ENCODE results near the gene C2orf49.

Gene C2orf49

GRCh38 chr2:105384216-105384615 lies 46.9 kb downstream of the C2orf49 start:
- DNase-seq: no peak

- no peak for DNase-seq
Observed at GRCh38 chr2:105384861-105385260, 47.5 kb downstream of the C2orf49 start.

GRCh38 chr2:105385731-105386540 lies 48.6 kb downstream of the C2orf49 start:
- DNase-seq: no peak

GRCh38 chr2:105387225-105387624 lies 49.9 kb downstream of the C2orf49 start:
- no peak for DNase-seq

GRCh38 chr2:105388971-105389381 lies 51.6 kb downstream of the C2orf49 start:
- no peak for DNase-seq

GRCh38 chr2:105390454-105390853 lies 53.1 kb downstream of the C2orf49 start:
- no peak for DNase-seq

GRCh38 chr2:105391058-105391627 lies 53.8 kb downstream of the C2orf49 start:
- DNase-seq: no peak

- no peak for DNase-seq
Observed at GRCh38 chr2:105391763-105392662, 54.7 kb downstream of the C2orf49 start.

- DNase-seq: no peak
Observed at GRCh38 chr2:105393373-105394055, 56.2 kb downstream of the C2orf49 start.

GRCh38 chr2:105394951-105395611 lies 57.7 kb downstream of the C2orf49 start:
- DNase-seq: no peak

GRCh38 chr2:105395691-105396090 lies 58.4 kb downstream of the C2orf49 start:
- no peak for DNase-seq

- peak; percentile 23 to 40 for DNase-seq
Observed at GRCh38 chr2:105396254-105397024, 59.1 kb downstream of the C2orf49 start.

GRCh38 chr2:105397025-105397722 lies 59.8 kb downstream of the C2orf49 start:
- no peak for DNase-seq

GRCh38 chr2:105397953-105398335 lies 60.6 kb downstream of the C2orf49 start:
- DNase-seq: no peak

GRCh38 chr2:105398336-105399206 lies 61.2 kb downstream of the C2orf49 start, which contains the start of gene FHL2:
TSS of gene FHL2 (minus strand) at chr2:105399051. CDS start at chr2:105386516, 12,535 bp downstream.
- DNase-seq: peak; percentile 55 to 63

All from stimulated activated CD4-positive, alpha-beta T cell treated with anti-CD3 and anti-CD28 coated beads, Interleukin-2, amount 100 ng/mL, for 48 hours (primary cell).